HepG2 (cell line): ENCODE results near the gene TBC1D2B. TPM values are rescaled to one million over a fixed set of nuclear protein-coding genes. Genes with fewer than 3 reads are reported as not detected.
A peak's percentile ranks its signal among the peaks of the same experiment; 100 is the strongest.

ENCODE experiments used
- CREB1 ChIP-seq, 2 experiments: fragments of 450-650 bp in 1 of 2; IDR thresholded peaks; 2 replicates each; pipeline ENCODE4 v1.6.1; 2016 to 2017; ENCODE audit warnings: control low read depth in 1 of 2, mild to moderate bottlenecking in 1 of 2, missing compliant biosample characterization in 1 of 2, missing genetic modification characterization in 1 of 2
- ETV5 ChIP-seq: IDR thresholded peaks from 2 replicates; pipeline ENCODE4 v1.6.1; 2018; ENCODE audit warnings: missing biosample characterization, missing genetic modification reagents, inconsistent platforms, borderline replicate concordance
- FOSL2 ChIP-seq: sonication (generic); formaldehyde crosslinking; IDR thresholded peaks from 2 replicates; pipeline ENCODE4 v1.4.0; 2020; ENCODE audit warnings: missing genetic modification reagents
- MZF1 ChIP-seq: sonication (generic); formaldehyde crosslinking; IDR thresholded peaks from 2 replicates; pipeline ENCODE4 v1.8.1; 2023; ENCODE audit warnings: mild to moderate bottlenecking, missing genetic modification reagents, borderline replicate concordance
- PATZ1 ChIP-seq: sonication (generic); formaldehyde crosslinking; IDR thresholded peaks from 2 replicates; pipeline ENCODE4 v1.4.0; 2020; ENCODE audit warnings: missing genetic modification reagents
- RARG ChIP-seq: sonication (generic); formaldehyde crosslinking; IDR thresholded peaks from 2 replicates; pipeline ENCODE4 v1.4.0; 2020; ENCODE audit warnings: low read depth, mild to moderate bottlenecking, missing genetic modification reagents
- RXRA ChIP-seq: sonication (generic); formaldehyde crosslinking; IDR thresholded peaks from 2 replicates; pipeline ENCODE4 v1.5.1; 2020; ENCODE audit warnings: missing genetic modification reagents
- SALL1 ChIP-seq: sonication (generic); formaldehyde crosslinking; IDR thresholded peaks from 2 replicates; pipeline ENCODE4 v1.8.0; 2022; ENCODE audit warnings: mild to moderate bottlenecking, missing genetic modification reagents
- SP140L ChIP-seq: sonication (generic); formaldehyde crosslinking; IDR thresholded peaks from 2 replicates; pipeline ENCODE4 v1.4.0; 2020; ENCODE audit warnings: missing genetic modification reagents, borderline replicate concordance
- ZBTB33 ChIP-seq: sonication (generic); formaldehyde crosslinking; IDR thresholded peaks from 2 replicates; pipeline ENCODE4 v1.4.0; 2020; ENCODE audit warnings: missing genetic modification reagents
- ZBTB37 ChIP-seq: sonication (generic); formaldehyde crosslinking; IDR thresholded peaks from 2 replicates; pipeline ENCODE4 v1.4.0; 2020; ENCODE audit warnings: mild to moderate bottlenecking, missing genetic modification reagents
- ZMYM3 ChIP-seq: sonication (generic); formaldehyde crosslinking; IDR thresholded peaks from 2 replicates; pipeline ENCODE4 v1.5.1; 2020; ENCODE audit warnings: mild to moderate bottlenecking, missing genetic modification reagents
- ZNF160 ChIP-seq: sonication (generic); formaldehyde crosslinking; IDR thresholded peaks from 2 replicates; pipeline ENCODE4 v1.8.0; 2022; ENCODE audit warnings: mild to moderate bottlenecking, inconsistent platforms, missing genetic modification reagents
- ZNF253 ChIP-seq: sonication (generic); formaldehyde crosslinking; IDR thresholded peaks from 2 replicates; pipeline ENCODE4 v1.8.0; 2022; ENCODE audit warnings: mild to moderate bottlenecking, missing genetic modification reagents, borderline replicate concordance
- ZNF296 ChIP-seq: sonication (generic); formaldehyde crosslinking; conservative IDR thresholded peaks from 2 replicates; pipeline ENCODE4 v1.5.0; 2020; ENCODE audit warnings: mild to moderate bottlenecking, missing genetic modification reagents
- ZNF574 ChIP-seq: sonication (generic); formaldehyde crosslinking; IDR thresholded peaks from 2 replicates; pipeline ENCODE4 v1.4.0; 2020; ENCODE audit warnings: missing genetic modification reagents
- ZNF616 ChIP-seq: sonication (generic); formaldehyde crosslinking; IDR thresholded peaks from 2 replicates; pipeline ENCODE4 v1.5.0; 2020; ENCODE audit warnings: low read depth, mild to moderate bottlenecking, missing genetic modification reagents
- ZSCAN21 ChIP-seq: sonication (generic); formaldehyde crosslinking; IDR thresholded peaks from 2 replicates; pipeline ENCODE4 v1.8.0; 2022; ENCODE audit warnings: mild to moderate bottlenecking, missing genetic modification reagents, moderate library complexity, borderline replicate concordance
- polyA plus RNA-seq, 8 experiments: library from polyadenylated mRNA; depleted of rRNA in 3 of 8; stranded (reverse) in 7 of 8; unstranded in 1 of 8; fragments of >200 nt; fragmentation: Illumina TruSeq in 4 of 8; extraction: Trizol in 4 of 8; gene quantifications; 2 replicates each; pipeline versions ENCODE4 v1.2.1 to v1.2.3, GENCODE V29; 2011 to 2016; ENCODE audit warnings: low read depth in 4 of 8, missing spikeins in 1 of 8, mixed read lengths in 1 of 8; ENCODE audit not compliant: insufficient read depth in 1 of 8
- total RNA-seq, 5 experiments: library from RNA; depleted of rRNA; stranded (reverse); fragments of >200 nt; fragmentation: Illumina TruSeq; extraction: Trizol; gene quantifications; 2 replicates each; pipeline ENCODE4 v1.2.3, GENCODE V29; 2016; ENCODE audit warnings: low read depth in 1 of 5
- TF ChIP-seq, protein P1 (sequence below): sonication (generic); formaldehyde crosslinking; IDR thresholded peaks from 2 replicates; pipeline ENCODE4 v1.8.0; 2022; ENCODE audit warnings: mild to moderate bottlenecking, missing genetic modification reagents, moderate library complexity

TBC1D2B gene
- total and polyA plus RNA-seq, 2 of the 13 experiments (the other 11 are each of a cell fraction or from before 2014, with no cell fraction given) = 10.1 to 14.4 TPM

- peak; percentile 61 for TF ChIP-seq FOSL2 (CRISPR knock-in tag)
- peak; percentile 95 for TF ChIP-seq ZBTB37 (CRISPR knock-in tag)
- no peak for TF ChIP-seq ZNF253 (CRISPR knock-in tag)
- peak; percentile 74 for TF ChIP-seq ZNF574 (CRISPR knock-in tag)
- TF ChIP-seq ZSCAN21 = no peak
- peak; percentile 49; the same call in 1 of the 2 replicates for TF ChIP-seq ETV5 (CRISPR knock-in tag)
- TF ChIP-seq ZMYM3 = peak; percentile 57; the same call in 1 of the 2 replicates
- TF ChIP-seq SP140L (CRISPR knock-in tag) = no peak
- 0 out of 2 replicates have a peak, but pooled peaks have one; percentile 24 for TF ChIP-seq ZNF296
- TF ChIP-seq ZNF160 (CRISPR knock-in tag) = 0 out of 2 replicates have a peak, but pooled peaks have one; percentile 45
- TF ChIP-seq RARG = no peak
- peak; percentile 68 for TF ChIP-seq PATZ1
- TF ChIP-seq, protein P1, sequence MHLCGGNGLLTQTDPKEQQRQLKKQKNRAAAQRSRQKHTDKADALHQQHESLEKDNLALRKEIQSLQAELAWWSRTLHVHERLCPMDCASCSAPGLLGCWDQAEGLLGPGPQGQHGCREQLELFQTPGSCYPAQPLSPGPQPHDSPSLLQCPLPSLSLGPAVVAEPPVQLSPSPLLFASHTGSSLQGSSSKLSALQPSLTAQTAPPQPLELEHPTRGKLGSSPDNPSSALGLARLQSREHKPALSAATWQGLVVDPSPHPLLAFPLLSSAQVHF (CRISPR knock-in tag) = no peak
- TF ChIP-seq CREB1 (IDR thresholded peaks at IDR 0.05) = no peak
- 0 out of 2 replicates have a peak, but pooled peaks have one; percentile 28 for TF ChIP-seq CREB1 (CRISPR knock-in tag; IDR thresholded peaks at IDR 0.05)
- peak; percentile 82 for TF ChIP-seq ZBTB33
- TF ChIP-seq RXRA (CRISPR knock-in tag) = peak; percentile 62
- peak; percentile 87 for TF ChIP-seq SALL1 (CRISPR knock-in tag)
- TF ChIP-seq MZF1 (CRISPR knock-in tag) = no peak
- TF ChIP-seq ZNF616 = no peak
These were observed 64.9 kb downstream of the TBC1D2B start (continued) for GRCh38 chr15:78012643-78013077.
